SK-N-SH (cell line): ENCODE data around the gene LARP1. TPM values are rescaled to one million over a fixed set of nuclear protein-coding genes. Genes with fewer than 3 reads are reported as not detected.

Source experiments
- CTCF ChIA-PET: fragments of 300-600, 350-600 bp; formaldehyde crosslinking; extraction: SDS; loops from one replicate; lab custom pipeline; 2021; lab: Yijun Ruan, JAX
- POLR2A ChIA-PET: fragments of 350-600 bp; sonication (Branson Sonifier 250); formaldehyde crosslinking; extraction: SDS; loops from one replicate; lab custom pipeline; 2020; ENCODE audit warnings: antibody characterized with exemption, inconsistent platforms; lab: Yijun Ruan, JAX
- DNase-seq: peaks from one replicate; pipeline ENCODE4 v3.0.0; 2012
- H2AFZ ChIP-seq: fragments of 200-600 bp; sonication (generic); 2 replicates; pipeline ENCODE4 v1.8.1; 2016; ENCODE audit warnings: antibody characterized with exemption, mild to moderate bottlenecking, low read depth
- H3F3A ChIP-seq: fragments of 200-600 bp; sonication (generic); replicated peaks from 2 replicates; pipeline ENCODE3; 2016; ENCODE audit warnings: antibody characterized with exemption, mild to moderate bottlenecking; ENCODE audit not compliant: insufficient read depth
- H3K27ac ChIP-seq, 2 experiments: fragments of 200-500 bp in 1 of 2; fragments of 200-600 bp in 1 of 2; sonication (Bioruptor generic) in 1 of 2; sonication (generic), shearing (Covaris generic) in 1 of 2; 2 replicates each; pipeline versions ENCODE4 v1.5.1 to v1.6.1; 2014 to 2016; ENCODE audit warnings: low read depth in 2 of 2, inconsistent platforms in 1 of 2, low read length in 1 of 2, mild to moderate bottlenecking in 1 of 2, mixed read lengths in 1 of 2
- H3K27me3 ChIP-seq: fragments of 200-600 bp; sonication (generic), shearing (Covaris generic); 2 replicates; pipeline ENCODE4 v1.6.1; 2016; ENCODE audit warnings: mixed run types; ENCODE audit not compliant: insufficient read depth
- H3K36me3 ChIP-seq, 2 experiments: fragments of 200-500 bp in 1 of 2; fragments of 200-600 bp in 1 of 2; sonication (Bioruptor generic) in 1 of 2; sonication (generic) in 1 of 2; replicated peaks in 1 of 2; 2 replicates each; pipeline versions ENCODE3 to v1.5.1; 2014 to 2016; ENCODE audit warnings: low read length in 1 of 2, mild to moderate bottlenecking in 1 of 2; ENCODE audit not compliant: insufficient read depth in 2 of 2, control insufficient read depth in 1 of 2
- H3K4me1 ChIP-seq, 2 experiments: fragments of 200-500 bp in 1 of 2; fragments of 200-600 bp in 1 of 2; sonication (Bioruptor generic) in 1 of 2; sonication (generic), shearing (Covaris generic) in 1 of 2; 2 replicates each; pipeline versions ENCODE4 v1.5.1 to v1.6.1; 2014 to 2016; ENCODE audit warnings: low read depth in 1 of 2, low read length in 1 of 2, mixed run types in 1 of 2; ENCODE audit not compliant: insufficient read depth in 2 of 2, control insufficient read depth in 1 of 2
- H3K4me2 ChIP-seq: fragments of 200-600 bp; sonication (generic), shearing (Covaris generic); 2 replicates; pipeline ENCODE4 v1.6.1; 2017; ENCODE audit warnings: mixed run types
- H3K4me3 ChIP-seq, 2 experiments: fragments of 200-500 bp in 1 of 2; fragments of 200-600 bp in 1 of 2; sonication (Bioruptor generic) in 1 of 2; sonication (generic), shearing (Covaris generic) in 1 of 2; 2 replicates each; pipeline versions ENCODE4 v1.5.1 to v1.8.1; 2014 to 2016; ENCODE audit warnings: low read depth in 2 of 2, inconsistent platforms in 1 of 2, low read length in 1 of 2, mild to moderate bottlenecking in 1 of 2, mixed read lengths in 1 of 2, moderate library complexity in 1 of 2
- H3K79me2 ChIP-seq: fragments of 200-600 bp; sonication (generic); 2 replicates; pipeline ENCODE4 v1.8.1; 2017; ENCODE audit warnings: mild to moderate bottlenecking; ENCODE audit not compliant: insufficient read depth
- H3K9ac ChIP-seq: fragments of 200-600 bp; sonication (generic); 2 replicates; pipeline ENCODE4 v1.6.1; 2017; ENCODE audit warnings: mixed run types
- H3K9me2 ChIP-seq: fragments of 200-600 bp; sonication (generic); 2 replicates; pipeline ENCODE4 v1.6.1; 2017; ENCODE audit warnings: mixed run types
- H3K9me3 ChIP-seq: fragments of 200-600 bp; sonication (generic); 2 replicates; pipeline ENCODE4 v1.6.1; 2017; ENCODE audit warnings: mixed run types, mild to moderate bottlenecking, moderate library complexity
- H4K20me1 ChIP-seq: fragments of 200-600 bp; sonication (generic); 2 replicates; pipeline ENCODE4 v1.6.1; 2017; ENCODE audit warnings: mild to moderate bottlenecking, mixed run types; ENCODE audit not compliant: insufficient read depth
- CTCF ChIP-seq: fragments of 200-600 bp; sonication (generic); IDR thresholded peaks from 2 replicates; pipeline ENCODE4 v1.6.1; 2017; ENCODE audit warnings: antibody characterized with exemption, mild to moderate bottlenecking, moderate library complexity
- EP300 ChIP-seq, 2 experiments: IDR thresholded peaks; 2 replicates each; pipeline versions ENCODE4 v1.4.0 to v1.6.1; 2012; ENCODE audit warnings: borderline replicate concordance in 1 of 2, low read depth in 1 of 2, low read length in 1 of 2
- FOSL2 ChIP-seq: IDR thresholded peaks from 2 replicates; pipeline ENCODE4 v1.4.0; 2012; ENCODE audit warnings: low read depth, mild to moderate bottlenecking, moderate library complexity, borderline replicate concordance
- GATA2 ChIP-seq: sonication (generic); formaldehyde crosslinking; IDR thresholded peaks from 2 replicates; pipeline ENCODE4 v1.5.0; 2020; ENCODE audit warnings: mild to moderate bottlenecking, missing genetic modification reagents
- MXI1 ChIP-seq: IDR thresholded peaks from 2 replicates; pipeline ENCODE4 v1.6.1; 2012; ENCODE audit warnings: mild to moderate bottlenecking, low read depth, low read length, improper control_type of control experiment
- NRF1 ChIP-seq: IDR thresholded peaks from 2 replicates; pipeline ENCODE4 v1.6.1; 2012; ENCODE audit warnings: low read depth, mild to moderate bottlenecking, low read length
- RAD21 ChIP-seq: IDR thresholded peaks from 2 replicates; pipeline ENCODE4 v1.6.1; 2012; ENCODE audit warnings: mild to moderate bottlenecking, low read length
- RCOR1 ChIP-seq: fragments of 150-350 bp; IDR thresholded peaks from 2 replicates; pipeline ENCODE4 v1.6.1; 2017; ENCODE audit warnings: antibody characterized with exemption, low read length
- RFX5 ChIP-seq: IDR thresholded peaks from 2 replicates; pipeline ENCODE4 v1.6.1; 2012; ENCODE audit warnings: mild to moderate bottlenecking, improper control_type of control experiment, low read length
- SMC3 ChIP-seq: IDR thresholded peaks from 2 replicates; pipeline ENCODE4 v1.6.1; 2012; ENCODE audit warnings: low read depth, low read length, improper control_type of control experiment
- TAF1 ChIP-seq: IDR thresholded peaks from 2 replicates; pipeline ENCODE4 v1.6.1; 2012; ENCODE audit warnings: low read depth, mild to moderate bottlenecking, low read length, moderate library complexity, borderline replicate concordance
- TEAD4 ChIP-seq: IDR thresholded peaks from 2 replicates; pipeline ENCODE4 v1.4.0; 2012; ENCODE audit warnings: mild to moderate bottlenecking, borderline replicate concordance; ENCODE audit not compliant: insufficient read depth
- USF1 ChIP-seq: IDR thresholded peaks from 2 replicates; pipeline ENCODE4 v1.4.0; 2012; ENCODE audit warnings: low read depth, borderline replicate concordance
- YY1 ChIP-seq: IDR thresholded peaks from 2 replicates; pipeline ENCODE4 v1.4.0; 2012; ENCODE audit warnings: low read depth, mild to moderate bottlenecking
- WGBS: methylation state at CpG from one replicate; pipeline ENCODE4 v1.1.6; 2017; ENCODE audit warnings: low lambda C conversion rate; 5-methylcytosine and 5-hydroxymethylcytosine counted together
- polyA plus RNA-seq, 3 experiments: library from polyadenylated mRNA; depleted of rRNA; stranded (reverse); fragments of >200 nt; gene quantifications; 2 replicates each; pipeline ENCODE4 v1.2.3, GENCODE V29; 2012

LARP1 gene
- polyA plus RNA-seq, 1 of the 3 experiments (the other 2 are of a cell fraction), result 57.4 TPM

GRCh38 chr5:154806176-154806575 lies 51.0 kb downstream of the LARP1 start (continued):
- TF ChIP-seq USF1 (no peak), TAF1 (no peak), NRF1 (no peak), EP300 (IDR thresholded peaks at IDR 0.05; ENCODE audit: borderline replicate concordance in 1 of 2, low read depth in 1 of 2, low read length in 1 of 2) (no peak), GATA2 (CRISPR knock-in tag) (no peak), RCOR1 (no peak), YY1 (no peak), RFX5 (no peak)

GRCh38 chr5:154811239-154811638 lies 56.1 kb downstream of the LARP1 start:
- Histone ChIP-seq H3K27ac (no peak overlapping the region), H2AFZ (no peak overlapping the region), H4K20me1 (0 out of 2 replicates have a peak, but pooled peaks cover 3% of the 10 kb centered on the region), H3K4me3 (no peak overlapping the region), H3K9me2 (no peaks in the 10 kb centered on the region), H3F3A (peaks cover 16% of the 10 kb centered on the region), H3K27me3 (no peaks in the 10 kb centered on the region), H3K79me2 (peaks cover 11% of the 10 kb centered on the region), H3K9me3 (no peaks in the 10 kb centered on the region), H3K4me2 (no peak overlapping the region), H3K36me3 (peaks cover 55 to 79% of the 10 kb centered on the region in 2 experiments), H3K9ac (no peak overlapping the region), H3K4me1 (no peaks in the 10 kb centered on the region)
- CTCF ChIA-PET, result interaction anchor here (0.5 to 4.5 kb wide), 11 partner anchors 17 to 164 kb away, joined by 3 to 33 read pairs (median 3); no protein-coding TSS in a partner anchor
- no peak for DNase-seq
- POLR2A ChIA-PET, result no interaction called here
- TF ChIP-seq TEAD4, result no peak
- WGBS, result 96% methylated on average over 7 of the region's 7 CpGs

GRCh38 chr5:154811653-154812465 lies 56.7 kb downstream of the LARP1 start:
- H3K27ac ChIP-seq, result no peak overlapping the region
- ChIA-PET POLR2A (no interaction called here), CTCF (interaction anchor here (0.5 to 4.5 kb wide), 10 partner anchors 18 to 164 kb away, joined by 3 to 33 read pairs (median 3); no protein-coding TSS in a partner anchor)
- H3K79me2 ChIP-seq, result peaks cover 14% of the 10 kb centered on the region
- no peak overlapping the region for H3K4me2 ChIP-seq
- peak overlapping the region in 1 of 2 experiments; percentile 36; a peak in 1 of 4 replicates for H3K4me3 ChIP-seq
- H3K4me1 ChIP-seq, result no peaks in the 10 kb centered on the region; a peak in 1 of 4 replicates
- H3K9me3 ChIP-seq, result no peaks in the 10 kb centered on the region
- 44% methylated on average over 3 of the region's 3 CpGs for WGBS
- H3K9me2 ChIP-seq, result no peaks in the 10 kb centered on the region
- DNase-seq, result peak; percentile 81
- H2AFZ ChIP-seq, result no peak overlapping the region
- H3K36me3 ChIP-seq, result peaks cover 51 to 79% of the 10 kb centered on the region in 2 experiments
- H3K27me3 ChIP-seq, result no peaks in the 10 kb centered on the region
- H3K9ac ChIP-seq, result no peak overlapping the region
- H4K20me1 ChIP-seq, result 0 out of 2 replicates have a peak, but pooled peaks cover 3% of the 10 kb centered on the region
- TF ChIP-seq RCOR1, result peak; percentile 25; the same call in 1 of the 2 replicates
- TF ChIP-seq FOSL2, result no peak
- TF ChIP-seq RAD21, result peak; percentile 90
- peak; percentile 84 for TF ChIP-seq SMC3
- 0 out of 2 replicates have a peak, but pooled peaks have one; percentile 8 for TF ChIP-seq GATA2 (CRISPR knock-in tag)
- no peak for TF ChIP-seq EP300 (IDR thresholded peaks at IDR 0.05; ENCODE audit: borderline replicate concordance in 1 of 2, low read depth in 1 of 2, low read length in 1 of 2)
- TF ChIP-seq CTCF, result peak; percentile 96
- no peak for TF ChIP-seq MXI1
- TF ChIP-seq, all 33 proteins: peak for 5
- H3F3A ChIP-seq, result peaks cover 16% of the 10 kb centered on the region
